ENCODE results near the gene MRPL36.

DNA sequence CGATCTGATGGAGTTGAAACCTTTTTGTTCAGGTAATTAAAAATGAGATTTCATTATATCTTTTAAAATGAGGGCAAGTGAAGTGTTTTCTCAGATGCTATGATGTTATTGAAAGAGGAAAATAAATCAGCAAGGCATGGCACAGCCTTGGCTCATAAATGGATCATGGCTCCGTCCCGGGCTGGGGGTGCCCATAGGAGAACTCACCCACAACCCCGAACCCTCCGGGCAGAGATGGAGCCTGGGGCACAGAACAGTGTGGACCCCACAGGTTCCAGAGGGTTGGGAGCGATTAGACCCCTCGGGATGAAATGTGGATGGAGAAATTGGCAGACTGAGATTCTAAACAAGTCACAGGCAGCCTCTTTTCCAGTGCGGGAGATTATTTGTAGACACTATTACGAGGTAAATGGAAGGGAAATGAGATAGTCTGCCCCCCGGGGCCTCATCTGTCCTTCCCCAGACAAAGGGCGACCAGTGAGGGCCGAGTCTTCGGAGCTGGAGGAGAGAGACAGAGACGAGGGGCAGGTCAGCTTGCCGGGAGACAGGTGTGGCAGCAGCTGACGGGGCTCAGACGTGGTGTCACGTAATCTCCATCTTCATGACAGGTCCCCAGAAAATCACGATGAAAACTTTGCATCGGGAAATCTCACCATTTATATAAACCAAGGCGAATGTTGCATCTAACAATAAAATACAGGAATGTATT is 35.2 kb upstream of the MRPL36 start:
- TF ChIP-seq, protein P1, sequence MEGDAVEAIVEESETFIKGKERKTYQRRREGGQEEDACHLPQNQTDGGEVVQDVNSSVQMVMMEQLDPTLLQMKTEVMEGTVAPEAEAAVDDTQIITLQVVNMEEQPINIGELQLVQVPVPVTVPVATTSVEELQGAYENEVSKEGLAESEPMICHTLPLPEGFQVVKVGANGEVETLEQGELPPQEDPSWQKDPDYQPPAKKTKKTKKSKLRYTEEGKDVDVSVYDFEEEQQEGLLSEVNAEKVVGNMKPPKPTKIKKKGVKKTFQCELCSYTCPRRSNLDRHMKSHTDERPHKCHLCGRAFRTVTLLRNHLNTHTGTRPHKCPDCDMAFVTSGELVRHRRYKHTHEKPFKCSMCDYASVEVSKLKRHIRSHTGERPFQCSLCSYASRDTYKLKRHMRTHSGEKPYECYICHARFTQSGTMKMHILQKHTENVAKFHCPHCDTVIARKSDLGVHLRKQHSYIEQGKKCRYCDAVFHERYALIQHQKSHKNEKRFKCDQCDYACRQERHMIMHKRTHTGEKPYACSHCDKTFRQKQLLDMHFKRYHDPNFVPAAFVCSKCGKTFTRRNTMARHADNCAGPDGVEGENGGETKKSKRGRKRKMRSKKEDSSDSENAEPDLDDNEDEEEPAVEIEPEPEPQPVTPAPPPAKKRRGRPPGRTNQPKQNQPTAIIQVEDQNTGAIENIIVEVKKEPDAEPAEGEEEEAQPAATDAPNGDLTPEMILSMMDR (conservative IDR thresholded peaks at IDR 0.05 in 1 of 2, IDR thresholded peaks at IDR 0.05 in 1 of 2; ENCODE audit: extremely low read depth in 1 of 2, insufficient read depth in 1 of 2, low read depth in 1 of 2, low read length in 2 of 2): no peak
- TF ChIP-seq EZH2 (IDR thresholded peaks at IDR 0.05; ENCODE audit: borderline replicate concordance, low read length): no peak
